HG03432 (cell line): ENCODE measurements around the gene MORN4.
A peak's percentile ranks its signal among the peaks of the same experiment; 100 is the strongest.

Experiments used
- ATAC-seq: cut with Tn5 transposase; IDR thresholded peaks from one replicate; pipeline ENCODE4 v1.9.1; 2021; ENCODE audit warnings: mild to moderate bottlenecking, moderate library complexity; ENCODE audit not compliant: unreplicated experiment

MORN4 gene

DNA sequence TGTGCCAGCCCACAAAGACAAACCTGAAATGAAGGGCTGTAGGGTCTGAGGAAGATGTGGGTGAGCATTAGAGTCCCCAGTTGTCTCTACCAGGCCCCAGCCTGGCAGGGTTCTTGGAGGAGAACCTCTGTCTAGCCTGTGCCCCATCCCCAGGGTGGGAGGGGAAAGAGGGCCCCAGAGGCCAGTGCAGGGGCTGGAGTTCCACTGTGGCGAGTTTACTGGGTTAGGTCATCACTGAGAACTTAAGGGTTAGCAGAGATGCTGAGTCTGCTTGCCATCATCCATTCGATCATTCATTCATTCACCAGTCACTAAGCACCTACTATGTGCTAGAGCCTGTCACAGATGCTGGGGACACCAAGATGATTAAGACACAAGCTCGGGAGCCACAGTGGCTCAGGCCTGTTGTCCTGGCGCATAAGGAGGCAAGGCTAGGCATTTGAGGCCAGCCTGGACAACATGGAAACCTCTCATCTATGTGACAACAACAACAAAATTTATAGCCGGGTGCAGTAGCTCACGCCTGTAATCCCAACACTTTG lies 58.1 kb downstream of the MORN4 start:
- no peak for ATAC-seq

DNA sequence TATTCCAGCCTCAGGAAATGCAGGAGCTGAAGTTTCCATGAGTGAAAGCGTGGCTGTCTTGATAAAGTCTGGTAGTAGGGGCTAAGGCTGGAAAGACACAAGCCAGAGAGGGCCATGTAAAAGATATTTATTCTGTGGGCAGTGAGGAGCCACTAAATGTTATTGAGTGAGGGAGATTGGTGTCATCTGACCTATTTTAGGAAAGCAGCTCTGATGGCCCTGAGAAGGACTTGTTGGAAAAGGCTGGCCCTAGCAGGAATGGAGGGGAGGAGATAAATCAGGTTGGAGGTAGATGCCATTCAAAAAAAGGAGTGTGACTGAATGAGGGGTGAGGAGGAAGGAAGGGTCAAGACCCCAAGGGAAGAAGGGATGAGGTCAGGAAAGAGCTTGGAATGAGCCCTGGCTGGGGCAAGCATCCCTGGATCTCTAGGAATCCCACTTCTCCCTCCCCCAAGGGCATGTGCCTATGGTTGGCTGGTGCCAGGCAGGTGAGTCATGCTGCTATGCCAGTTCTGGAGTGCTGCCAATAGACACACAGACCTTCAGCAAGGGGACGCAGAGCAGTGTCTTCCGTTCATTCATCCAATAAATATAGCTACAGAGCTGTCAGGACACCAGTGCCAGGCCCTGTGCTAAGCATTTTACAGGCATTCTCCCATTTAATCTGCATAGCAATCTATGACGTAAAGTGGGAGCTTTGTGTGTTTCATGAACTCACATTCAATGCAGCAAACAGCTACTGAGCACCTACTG lies 58.8 kb downstream of the MORN4 start:
- ATAC-seq: no peak

DNA sequence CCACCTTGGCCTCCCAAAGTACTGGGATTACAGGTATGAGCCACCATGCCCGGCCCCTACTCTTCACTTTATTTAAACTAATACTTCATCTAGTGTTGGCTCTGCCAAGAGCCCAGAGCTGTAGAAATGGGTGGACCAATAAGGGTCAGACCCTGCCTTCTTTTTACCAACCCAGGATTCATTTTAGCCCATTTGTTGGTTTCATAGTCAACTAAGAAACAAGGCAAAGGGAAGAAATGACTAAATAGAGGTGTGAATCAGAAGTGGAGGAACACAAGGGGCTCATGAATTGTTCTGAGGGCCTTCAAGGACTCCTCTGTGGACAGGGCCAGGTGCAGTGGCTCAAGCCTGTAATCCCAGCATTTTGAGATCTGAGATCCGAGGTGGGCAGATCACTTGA lies 59.6 kb downstream of the MORN4 start:
- ATAC-seq: no peak

DNA sequence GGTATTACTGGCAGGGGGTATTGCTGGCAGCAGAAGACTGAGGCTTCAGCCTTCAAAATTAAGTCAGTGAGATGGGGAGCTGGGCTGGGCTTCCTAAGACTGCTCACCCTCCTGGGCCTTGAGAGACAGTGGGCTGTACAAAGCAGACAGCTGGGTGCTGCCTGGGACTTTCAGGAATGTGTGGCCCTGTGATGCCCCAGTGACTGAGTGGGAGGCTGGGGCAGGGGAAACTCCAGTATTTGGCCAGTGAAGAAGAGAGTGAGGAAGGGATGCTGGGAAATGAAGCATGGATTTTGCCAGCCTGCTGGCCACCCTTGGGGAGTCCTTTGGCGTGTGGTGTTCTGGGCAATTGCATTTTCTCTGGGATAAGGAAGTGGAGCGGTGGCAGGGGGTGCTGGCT lies 60.3 kb downstream of the MORN4 start:
- ATAC-seq: no peak

DNA sequence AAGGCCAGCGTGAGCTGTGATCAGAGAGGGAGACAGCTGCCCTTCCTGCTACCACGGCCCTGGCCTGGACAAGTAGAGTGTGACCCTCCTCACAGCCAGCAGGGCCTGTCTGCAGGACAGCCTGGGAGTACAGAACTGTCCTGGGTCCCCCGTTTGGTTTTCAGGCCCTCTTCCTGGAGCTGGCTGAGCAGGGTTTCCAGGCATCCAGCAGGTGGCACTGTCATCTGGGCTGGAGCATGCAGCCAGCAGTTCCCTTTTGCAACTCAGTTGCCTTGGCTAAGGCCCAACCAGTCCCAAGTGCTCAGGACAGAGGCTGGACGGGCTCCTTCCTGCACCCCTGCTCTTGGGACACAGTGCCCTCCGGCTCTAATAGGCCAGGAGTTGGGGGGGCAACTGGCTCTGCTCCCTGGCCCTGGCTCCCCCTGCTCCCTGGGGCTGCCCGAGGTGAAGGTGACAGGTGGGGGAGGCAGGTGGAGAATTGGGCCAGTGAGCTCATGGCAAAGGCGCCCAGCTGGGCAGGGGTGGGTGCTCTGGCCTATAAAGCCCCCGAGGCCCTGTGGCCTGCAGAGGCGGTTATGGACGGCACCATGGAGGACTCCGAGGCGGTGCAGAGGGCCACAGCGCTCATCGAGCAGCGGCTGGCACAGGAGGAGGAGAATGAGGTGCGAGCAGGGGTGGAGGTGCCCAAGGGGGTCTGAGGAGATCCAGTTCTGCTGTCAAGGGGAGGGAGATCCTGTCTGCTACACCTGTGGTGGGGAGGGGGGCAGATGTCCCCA lies 60.9 kb downstream of the MORN4 start, which contains the start of gene ANKRD2:
Gene ANKRD2, plus strand, starts transcription at position 566 of the 776 bp plus-strand sequence. Its CDS starts 10 bp downstream, at position 576.
- ATAC-seq: peak; percentile 64

DNA sequence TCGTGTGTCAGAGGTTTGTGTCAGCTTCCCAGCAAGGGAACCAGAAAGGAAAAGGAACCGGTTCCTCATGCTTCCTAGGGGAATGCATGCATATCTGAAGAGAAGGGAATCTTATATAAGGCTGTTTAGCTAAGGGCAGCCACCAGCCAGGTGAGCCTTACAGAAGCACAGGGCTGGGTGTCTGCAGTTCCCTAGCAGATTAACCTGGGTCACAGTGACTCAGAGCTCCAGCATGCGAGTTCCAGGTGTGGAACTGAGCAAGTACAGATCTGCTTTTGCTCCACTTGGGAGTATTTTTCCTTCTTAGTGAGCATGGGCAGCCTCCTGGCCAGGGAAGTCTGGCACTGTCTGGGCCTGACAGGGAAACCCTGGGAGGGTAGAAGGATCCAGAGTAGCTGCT lies 61.7 kb downstream of the MORN4 start:
- ATAC-seq: no peak

DNA sequence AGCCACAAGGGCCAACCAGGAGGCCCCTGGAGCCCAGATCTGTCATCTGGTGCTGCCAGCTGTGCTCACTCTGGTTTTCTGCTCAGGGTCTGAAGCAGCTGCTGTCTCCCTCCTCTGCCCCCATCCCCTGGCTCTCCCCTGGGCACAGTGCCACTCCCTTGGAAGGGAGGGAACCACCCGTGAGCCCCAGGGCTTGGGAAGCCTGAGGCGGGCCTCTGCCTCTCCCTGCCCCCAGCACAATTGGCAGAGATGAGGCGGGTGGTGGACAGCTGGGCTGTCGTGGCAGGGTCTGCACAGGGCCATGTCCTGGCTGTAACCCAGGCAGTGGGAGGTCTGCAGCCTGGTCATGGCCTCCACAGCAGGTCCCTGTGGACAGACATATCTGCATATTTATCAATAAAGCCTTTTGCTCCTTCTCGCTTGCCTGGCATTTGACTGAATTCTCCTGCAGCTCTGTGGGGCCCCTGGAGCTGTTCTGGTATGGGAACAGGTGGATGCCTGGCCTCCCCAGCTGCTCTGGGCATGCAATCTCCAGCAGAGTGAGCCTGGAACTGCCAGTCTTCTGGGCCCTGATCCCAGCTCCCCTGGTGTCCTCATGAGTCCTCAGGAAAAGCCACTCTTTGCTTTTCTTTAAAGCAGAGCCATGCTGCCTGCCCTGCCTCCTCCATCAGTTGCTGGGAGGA lies 62.4 kb downstream of the MORN4 start:
- no peak for ATAC-seq

DNA sequence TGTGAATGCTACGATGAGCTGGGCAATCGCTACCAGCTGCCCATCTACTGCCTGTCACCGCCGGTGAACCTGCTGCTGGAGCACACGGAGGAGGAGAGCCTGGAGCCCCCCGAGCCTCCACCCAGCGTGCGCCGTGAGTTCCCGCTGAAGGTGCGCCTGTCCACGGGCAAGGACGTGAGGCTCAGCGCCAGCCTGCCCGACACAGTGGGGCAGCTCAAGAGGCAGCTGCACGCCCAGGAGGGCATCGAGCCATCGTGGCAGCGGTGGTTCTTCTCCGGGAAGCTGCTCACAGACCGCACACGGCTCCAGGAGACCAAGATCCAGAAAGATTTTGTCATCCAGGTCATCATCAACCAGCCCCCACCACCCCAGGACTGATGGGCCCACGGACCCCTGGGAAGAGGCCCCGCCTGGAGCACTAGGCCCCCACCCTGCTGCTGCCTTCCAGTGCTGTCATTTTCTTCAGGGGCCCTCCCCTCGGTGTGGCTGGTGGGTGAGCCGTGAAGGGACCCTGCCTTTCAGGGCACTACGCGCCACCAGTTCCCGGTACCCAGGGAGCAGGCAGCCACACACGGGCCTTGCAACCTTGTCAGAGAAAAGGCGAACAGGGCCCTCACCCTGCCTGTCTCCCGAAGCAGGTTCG lies 63.0 kb downstream of the MORN4 start:
- no peak for ATAC-seq

DNA sequence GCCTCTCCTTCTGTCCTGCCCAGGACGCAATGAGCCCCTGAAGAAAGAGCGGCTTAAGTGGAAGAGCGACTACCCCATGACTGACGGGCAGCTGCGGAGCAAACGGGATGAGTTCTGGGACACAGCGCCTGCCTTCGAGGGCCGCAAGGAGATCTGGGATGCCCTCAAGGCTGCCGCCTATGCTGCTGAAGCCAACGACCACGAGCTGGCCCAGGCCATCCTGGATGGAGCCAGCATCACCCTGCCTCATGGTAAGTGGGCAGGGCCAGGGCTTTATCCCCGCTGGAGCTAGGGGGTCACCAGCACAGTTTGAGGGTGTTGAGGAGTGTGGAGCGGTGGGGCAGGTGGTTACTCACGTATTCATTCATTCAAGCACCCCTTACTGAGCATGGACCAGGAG lies 65.4 kb downstream of the MORN4 start:
- no peak for ATAC-seq

DNA sequence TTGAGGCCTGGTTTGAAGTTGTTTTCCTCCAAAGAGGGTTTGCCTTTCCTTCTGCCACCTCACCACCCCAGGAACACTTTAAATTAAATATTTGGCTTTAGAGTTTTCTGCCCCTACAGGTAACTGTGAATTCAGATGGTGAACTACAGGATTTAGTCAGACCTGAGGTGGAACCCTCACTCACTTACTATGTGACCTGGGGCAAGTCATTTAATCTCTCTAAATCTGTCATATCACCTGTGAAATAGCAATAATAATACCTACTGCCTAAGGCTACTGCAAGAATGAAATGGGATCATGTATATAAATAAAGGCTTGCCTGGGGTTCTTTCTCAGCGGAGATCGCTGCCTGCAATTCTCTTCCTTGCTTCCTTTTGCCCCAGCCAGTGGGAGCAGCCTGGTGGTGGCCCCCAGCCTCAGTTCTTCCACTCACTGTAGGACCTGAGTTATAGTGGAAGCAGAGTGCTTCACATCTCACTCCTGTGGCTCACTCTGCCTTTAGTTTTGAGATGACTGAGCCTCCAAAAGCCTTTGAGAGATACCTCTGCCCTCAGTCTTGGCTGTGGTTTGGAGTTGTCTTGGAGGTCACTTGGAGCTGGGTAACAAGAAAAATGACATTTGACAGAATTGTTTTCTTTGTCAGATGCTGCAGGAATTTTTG lies 66.8 kb downstream of the MORN4 start:
- ATAC-seq: no peak

DNA sequence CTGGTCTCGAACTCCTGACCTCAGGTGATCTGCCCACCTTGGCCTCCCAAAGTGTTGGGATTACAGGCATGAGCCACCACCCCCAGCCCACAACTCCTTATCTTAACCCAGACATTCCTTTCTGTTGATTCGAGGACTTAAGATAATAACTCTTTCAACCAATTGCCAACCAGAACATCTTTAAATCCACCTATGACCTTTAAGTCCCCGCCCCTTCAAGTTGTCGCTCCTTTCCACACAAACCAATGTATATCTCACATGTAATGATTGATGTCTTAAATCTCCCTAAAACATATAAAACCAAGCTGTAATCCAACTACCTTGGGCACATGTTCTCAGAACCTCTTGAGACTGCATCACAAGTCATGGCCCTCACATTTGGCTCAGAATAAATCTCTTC lies 68.5 kb downstream of the MORN4 start:
- no peak for ATAC-seq
